ENCODE results near the gene STON2. TPM values are rescaled to one million over a fixed set of nuclear protein-coding genes. Genes with fewer than 3 reads are reported as not detected.

The STON2 gene
- total and polyA plus RNA-seq, 9 donors, result 4.8 to 28.7 (median 17.3) TPM

- TF ChIP-seq CTCF (IDR thresholded peaks at IDR 0.05) (no peak), POLR2A (IDR thresholded peaks at IDR 0.05) (no peak)
- no peaks in the 10 kb centered on the region for H3K36me3 ChIP-seq
- 79 to 85% (median 84%) methylated on average over 9 of the region's 9 CpGs for WGBS, 3 donors
- intact Hi-C loops (cut with DNase I), result no loop called here
- no peaks in the 10 kb centered on the region for H3K9me3 ChIP-seq
- no peak for DNase-seq
- H3K27me3 ChIP-seq, result no peaks in the 10 kb centered on the region
- H3K4me3 ChIP-seq, result no peak overlapping the region
- H3K27ac ChIP-seq, result no peak overlapping the region
- H3K4me1 ChIP-seq (ENCODE audit: insufficient read depth), result peaks cover 10% of the 10 kb centered on the region
These were observed 46.3 kb upstream of the STON2 start for GRCh38 chr14:81446279-81447007.

- no peaks in the 10 kb centered on the region for H3K27me3 ChIP-seq
- no peaks in the 10 kb centered on the region for H3K4me1 ChIP-seq (ENCODE audit: insufficient read depth)
- no peaks in the 10 kb centered on the region for H3K9me3 ChIP-seq
- TF ChIP-seq POLR2A (IDR thresholded peaks at IDR 0.05) (no peak), EP300 (IDR thresholded peaks at IDR 0.05) (no peak), CTCF (IDR thresholded peaks at IDR 0.05) (no peak)
- H3K27ac ChIP-seq, result no peak overlapping the region
- WGBS, 3 donors, result 84 to 90% (median 87%) methylated on average over 5 of the region's 5 CpGs
- no peak overlapping the region for H3K4me3 ChIP-seq
- intact Hi-C loops (cut with DNase I), result no loop called here
- no peak for DNase-seq
- no peaks in the 10 kb centered on the region for H3K36me3 ChIP-seq
These were observed 41.6 kb upstream of the STON2 start for GRCh38 chr14:81441626-81442134.

- TF ChIP-seq CTCF (IDR thresholded peaks at IDR 0.05) (no peak), EP300 (IDR thresholded peaks at IDR 0.05) (no peak), POLR2A (IDR thresholded peaks at IDR 0.05) (no peak)
- 84 to 91% (median 90%) methylated on average over 3 of the region's 3 CpGs for WGBS, 3 donors
- intact Hi-C loops (cut with DNase I), result no loop called here
- no peak overlapping the region for H3K4me3 ChIP-seq
- H3K9me3 ChIP-seq, result no peaks in the 10 kb centered on the region
- no peaks in the 10 kb centered on the region for H3K27me3 ChIP-seq
- H3K36me3 ChIP-seq, result no peaks in the 10 kb centered on the region
- DNase-seq, result no peak
- H3K4me1 ChIP-seq (ENCODE audit: insufficient read depth), result no peaks in the 10 kb centered on the region
- H3K27ac ChIP-seq, result no peak overlapping the region
These were observed 39.9 kb upstream of the STON2 start for GRCh38 chr14:81440041-81440440.

GRCh38 chr14:81437244-81437643 is 37.1 kb upstream of the STON2 start:
- Histone ChIP-seq H3K36me3 (no peaks in the 10 kb centered on the region), H3K27ac (no peak overlapping the region), H3K4me1 (ENCODE audit: insufficient read depth) (peaks cover 2% of the 10 kb centered on the region), H3K27me3 (no peaks in the 10 kb centered on the region), H3K4me3 (no peak overlapping the region), H3K9me3 (no peaks in the 10 kb centered on the region)
- intact Hi-C loops (cut with DNase I), result no loop called here
- TF ChIP-seq POLR2A (IDR thresholded peaks at IDR 0.05) (no peak), EP300 (IDR thresholded peaks at IDR 0.05) (no peak), CTCF (IDR thresholded peaks at IDR 0.05) (no peak)
- no peak for DNase-seq
- WGBS, 3 donors, result 23 to 31% (median 29%) methylated on average over 4 of the region's 4 CpGs

Measured in ovary (tissue), 9 donors.